Measurements from ENCODE around the gene LRRN2. TPM values are rescaled to one million over a fixed set of nuclear protein-coding genes. Genes with fewer than 3 reads are reported as not detected.

Gene LRRN2
- total RNA-seq, 2 experiments from 2014 or later: not detected

- no peak for TF ChIP-seq CTCF (IDR thresholded peaks at IDR 0.05)
- Mint-ChIP-seq H3K27me3 (peaks cover under 1% of the 10 kb centered on the region), H3K4me3 (no peak overlapping the region), H3K27ac (no peak overlapping the region), H3K36me3 (ENCODE audit: low read depth) (no peaks in the 10 kb centered on the region), H3K4me1 (ENCODE audit: low read depth) (no peaks in the 10 kb centered on the region), H3K9me3 (no peaks in the 10 kb centered on the region)
- DNase-seq (no peak), ATAC-seq (ENCODE audit: poor library complexity) (no peak)
- CTCF ChIA-PET: no interaction called here
- H3K27me3 ChIP-seq (ENCODE audit: control insufficient read depth in 1 of 2, insufficient read depth in 2 of 2, low read length in 2 of 2): no peaks in the 10 kb centered on the region
- H3K4me3 ChIP-seq (ENCODE audit: low read length): no peak overlapping the region
- POLR2A ChIA-PET: no interaction called here
- H3K36me3 ChIP-seq (ENCODE audit: insufficient read depth, low read length): no peaks in the 10 kb centered on the region
- no peaks in the 10 kb centered on the region for H3K9me3 ChIP-seq (ENCODE audit: control insufficient read depth in 1 of 2, insufficient read depth in 1 of 2, low read length in 2 of 2)
- no peak overlapping the region for H3K27ac ChIP-seq (ENCODE audit: low read depth in 1 of 2, low read length in 2 of 2)
- no peaks in the 10 kb centered on the region for H3K4me1 ChIP-seq (ENCODE audit: insufficient read depth, low read length)
- intact Hi-C loops (cut with DNase I, micrococcal nuclease): no loop called here
Measured at GRCh38 chr1:204673209-204673608, 12.3 kb downstream of the LRRN2 start.

- DNase-seq: no peak
- no peak for ATAC-seq (ENCODE audit: poor library complexity)
- no peaks in the 10 kb centered on the region for H3K9me3 ChIP-seq (ENCODE audit: control insufficient read depth in 1 of 2, insufficient read depth in 1 of 2, low read length in 2 of 2)
- Mint-ChIP-seq H3K9me3 (no peaks in the 10 kb centered on the region), H3K4me1 (ENCODE audit: low read depth) (no peaks in the 10 kb centered on the region), H3K27me3 (no peaks in the 10 kb centered on the region), H3K4me3 (no peak overlapping the region), H3K27ac (no peak overlapping the region), H3K36me3 (ENCODE audit: low read depth) (no peaks in the 10 kb centered on the region)
- no peaks in the 10 kb centered on the region for H3K4me1 ChIP-seq (ENCODE audit: insufficient read depth, low read length)
- H3K4me3 ChIP-seq (ENCODE audit: low read length): no peak overlapping the region
- no peak for TF ChIP-seq CTCF (IDR thresholded peaks at IDR 0.05)
- CTCF ChIA-PET: no interaction called here
- POLR2A ChIA-PET: no interaction called here
- no peaks in the 10 kb centered on the region for H3K27me3 ChIP-seq (ENCODE audit: control insufficient read depth in 1 of 2, insufficient read depth in 2 of 2, low read length in 2 of 2)
- H3K27ac ChIP-seq (ENCODE audit: low read depth in 1 of 2, low read length in 2 of 2): no peak overlapping the region
- H3K36me3 ChIP-seq (ENCODE audit: insufficient read depth, low read length): no peaks in the 10 kb centered on the region
- intact Hi-C loops (cut with DNase I, micrococcal nuclease): no loop called here
Measured at GRCh38 chr1:204672482-204673121, 12.9 kb downstream of the LRRN2 start.

GRCh38 chr1:204672069-204672468 lies 13.5 kb downstream of the LRRN2 start:
- Mint-ChIP-seq H3K4me3 (no peak overlapping the region), H3K9me3 (no peaks in the 10 kb centered on the region), H3K27me3 (no peaks in the 10 kb centered on the region), H3K27ac (no peak overlapping the region), H3K36me3 (ENCODE audit: low read depth) (no peaks in the 10 kb centered on the region), H3K4me1 (ENCODE audit: low read depth) (no peaks in the 10 kb centered on the region)
- CTCF ChIA-PET: no interaction called here
- no peak overlapping the region for H3K27ac ChIP-seq (ENCODE audit: low read depth in 1 of 2, low read length in 2 of 2)
- no peak overlapping the region for H3K4me3 ChIP-seq (ENCODE audit: low read length)
- intact Hi-C loops (cut with DNase I, micrococcal nuclease): no loop called here
- no peaks in the 10 kb centered on the region for H3K4me1 ChIP-seq (ENCODE audit: insufficient read depth, low read length)
- DNase-seq: no peak
- no peaks in the 10 kb centered on the region for H3K9me3 ChIP-seq (ENCODE audit: control insufficient read depth in 1 of 2, insufficient read depth in 1 of 2, low read length in 2 of 2)
- no peak for TF ChIP-seq CTCF (IDR thresholded peaks at IDR 0.05)
- POLR2A ChIA-PET: no interaction called here
- H3K36me3 ChIP-seq (ENCODE audit: insufficient read depth, low read length): no peaks in the 10 kb centered on the region
- H3K27me3 ChIP-seq (ENCODE audit: control insufficient read depth in 1 of 2, insufficient read depth in 2 of 2, low read length in 2 of 2): no peaks in the 10 kb centered on the region
- no peak for ATAC-seq (ENCODE audit: poor library complexity)
